Pancreas (tissue), 10 donors: ENCODE results near the gene PPIL3. TPM values are rescaled to one million over a fixed set of nuclear protein-coding genes. Genes with fewer than 3 reads are reported as not detected.

Experiments used
- ATAC-seq, 4 donors: fragments of 200-7000 bp; cut with Tn5 transposase; one replicate each; pipeline versions ENCODE4 v1.8.0 to v1.9.1; 2020; ENCODE audit warnings: mild to moderate bottlenecking in 4 of 4, moderate library complexity in 4 of 4
- DNase-seq, 6 donors: peaks; one replicate each; pipeline ENCODE4 v3.0.0-alpha.2; 2020
- FAIRE-seq: peaks from 2 replicates; lab custom pipeline; 2012; peaks lifted over from hg19 to GRCh38; lab: Jason Lieb, UNC
- H3K27ac ChIP-seq, 4 donors: fragments of 200-600 bp; sonication (generic); 1 replicate in 3 of 4; 2 replicates in 1 of 4; pipeline versions ENCODE4 v1.5.0 to v1.8.0; 2020
- H3K27me3 ChIP-seq, 4 donors: fragments of 200-600 bp; one replicate each; pipeline ENCODE4 v1.8.0; 2021
- H3K36me3 ChIP-seq, 3 donors: fragments of 200-600 bp; sonication (generic) in 1 of 3; one replicate each; pipeline versions ENCODE4 v1.5.0 to v1.8.0; 2020 to 2021
- H3K4me1 ChIP-seq, 3 donors: fragments of 200-600 bp; one replicate each; pipeline ENCODE4 v1.8.0; 2021
- H3K4me3 ChIP-seq, 4 donors: fragments of 200-600 bp; sonication (generic) in 2 of 4; one replicate each; pipeline versions ENCODE4 v1.5.0 to v1.8.0; 2020 to 2021
- H3K9me3 ChIP-seq, 4 donors: fragments of 200-600 bp; one replicate each; pipeline ENCODE4 v1.8.0; 2021
- WGBS, 2 donors: extraction: QIAGEN DNeasy Blood & Tissue Kit; methylation state at CpG; one replicate each; pipeline ENCODE4 v1.1.7; 2013; 5-methylcytosine and 5-hydroxymethylcytosine counted together
- intact Hi-C, 3 donors: fragments of 100-400 bp; cut with DNase I; formaldehyde crosslinking; loops; one replicate each; pipeline versions ENCODE4 v1.11.1 to v1.14.2; 2022
- polyA plus RNA-seq, 2 donors: library from polyadenylated mRNA; stranded (reverse); fragments of 200-250 nt; gene quantifications; one replicate each; pipeline ENCODE4 v1.2.3, GENCODE V29; 2013
- total RNA-seq, 6 donors: library from RNA; stranded (reverse); fragmentation: NEBNext Ultra II Directional in 4 of 6; extraction: Animal tissue kit (Norgen Biotek cat#: 25700) in 4 of 6; gene quantifications; one replicate each; pipeline versions ENCODE4 v1.2.1 to v1.2.4, GENCODE V29; 2021 to 2023
- TF ChIP-seq, protein P1 (sequence below), 4 donors: fragments of 200-600 bp; sonication (generic) in 3 of 4; IDR thresholded peaks; one replicate each; pipeline versions ENCODE4 v1.5.0 to v1.8.0; 2021; ENCODE audit warnings: antibody characterized with exemption in 4 of 4
- donor health status: healthy with polysubstance abuse.
- donor health status: DM: no; HTN: no; CAD: no; lungs with moderate emphysema.
- donor health status: DM: no; HTN: no; CAD: no.
- donor health status: control.
- donor health status: control.
- donor health status: Bipolar disorder and iron deficiency.
- donor health status: DM: yes; HTN: yes; CAD: no.
- donor health status: DM: no; HTN: no; CAD: no.
- donor health status: DM: no; HTN: no; CAD: no.
- donor health status: DM: yes; HTN: yes; CAD: no.

The PPIL3 gene
- total and polyA plus RNA-seq, 8 donors = 7.2 to 21.8 (median 11.8) TPM

DNA sequence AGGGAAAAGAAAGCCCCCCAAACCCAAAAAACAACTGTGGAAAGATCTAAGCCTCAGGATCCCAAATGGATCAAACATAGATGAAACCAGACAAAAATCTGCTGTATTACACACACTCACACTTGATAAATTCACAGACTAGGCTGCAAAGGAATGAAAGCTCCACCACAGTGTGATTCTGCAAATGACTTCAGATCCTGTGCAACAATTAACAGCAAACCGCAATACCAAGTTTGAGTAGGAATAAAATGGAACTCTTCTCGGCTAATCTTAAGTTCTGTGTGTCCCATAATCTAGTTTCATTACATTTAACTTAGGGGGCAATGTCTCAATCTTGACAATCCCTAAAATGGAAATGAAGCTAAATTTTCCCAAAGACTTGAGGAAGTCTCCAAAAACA lies 36.3 kb downstream of the PPIL3 start:
- WGBS, 2 donors = 94 to 98% methylated on average over 2 of the region's 2 CpGs
- H3K27ac ChIP-seq = no peak overlapping the region
- no peaks in the 10 kb centered on the region for H3K9me3 ChIP-seq
- no peaks in the 10 kb centered on the region for H3K4me1 ChIP-seq
- ATAC-seq (no peak), FAIRE-seq (no peak), DNase-seq (no peak)
- H3K36me3 ChIP-seq = peaks cover 5 to 68% (median 59%) of the 10 kb centered on the region in 3 donors
- H3K27me3 ChIP-seq = no peaks in the 10 kb centered on the region
- no peak overlapping the region for H3K4me3 ChIP-seq
- intact Hi-C loops = no loop called here
- TF ChIP-seq, protein P1, sequence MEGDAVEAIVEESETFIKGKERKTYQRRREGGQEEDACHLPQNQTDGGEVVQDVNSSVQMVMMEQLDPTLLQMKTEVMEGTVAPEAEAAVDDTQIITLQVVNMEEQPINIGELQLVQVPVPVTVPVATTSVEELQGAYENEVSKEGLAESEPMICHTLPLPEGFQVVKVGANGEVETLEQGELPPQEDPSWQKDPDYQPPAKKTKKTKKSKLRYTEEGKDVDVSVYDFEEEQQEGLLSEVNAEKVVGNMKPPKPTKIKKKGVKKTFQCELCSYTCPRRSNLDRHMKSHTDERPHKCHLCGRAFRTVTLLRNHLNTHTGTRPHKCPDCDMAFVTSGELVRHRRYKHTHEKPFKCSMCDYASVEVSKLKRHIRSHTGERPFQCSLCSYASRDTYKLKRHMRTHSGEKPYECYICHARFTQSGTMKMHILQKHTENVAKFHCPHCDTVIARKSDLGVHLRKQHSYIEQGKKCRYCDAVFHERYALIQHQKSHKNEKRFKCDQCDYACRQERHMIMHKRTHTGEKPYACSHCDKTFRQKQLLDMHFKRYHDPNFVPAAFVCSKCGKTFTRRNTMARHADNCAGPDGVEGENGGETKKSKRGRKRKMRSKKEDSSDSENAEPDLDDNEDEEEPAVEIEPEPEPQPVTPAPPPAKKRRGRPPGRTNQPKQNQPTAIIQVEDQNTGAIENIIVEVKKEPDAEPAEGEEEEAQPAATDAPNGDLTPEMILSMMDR (IDR thresholded peaks at IDR 0.05) = no peak

DNA sequence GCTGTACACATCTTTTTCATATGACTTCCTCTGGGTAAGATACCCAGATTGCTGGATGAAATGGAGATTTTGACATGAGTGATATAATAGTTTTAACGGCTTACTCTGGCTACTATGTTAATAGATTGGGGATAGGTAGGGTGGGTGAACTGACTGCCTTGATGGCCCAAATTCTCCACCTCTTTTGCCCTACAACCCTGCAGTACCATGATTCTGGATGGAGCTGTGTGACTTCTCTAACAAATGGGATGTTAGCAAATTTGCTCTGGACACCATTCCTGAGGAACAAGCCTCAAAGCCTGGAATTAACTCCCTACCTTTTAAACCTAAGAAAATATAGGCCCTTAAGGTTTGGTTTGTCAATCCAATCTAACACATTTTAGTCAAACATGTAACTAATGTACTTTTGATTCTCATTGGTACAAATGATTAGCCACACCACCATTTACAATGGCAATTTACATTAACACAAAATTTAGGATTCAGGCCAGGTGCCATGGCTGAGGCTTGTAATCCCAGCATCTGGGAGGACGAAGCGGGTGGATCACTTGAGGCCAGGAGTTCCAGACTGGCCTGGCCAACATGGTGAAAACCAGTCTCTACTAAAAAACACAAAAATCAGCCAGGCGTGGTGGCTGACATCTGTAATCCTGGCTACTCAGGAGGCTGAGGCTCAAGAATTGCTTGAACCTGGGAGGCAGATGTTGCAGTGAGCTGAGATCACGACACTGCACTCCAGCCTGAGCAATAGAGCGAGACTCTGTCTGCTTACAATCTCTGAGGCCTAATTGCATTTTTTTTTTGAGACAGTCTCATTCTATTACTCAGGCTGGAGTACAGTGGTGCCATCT lies 37.3 kb downstream of the PPIL3 start:
- intact Hi-C loops = no loop called here
- no peaks in the 10 kb centered on the region for H3K9me3 ChIP-seq
- H3K4me3 ChIP-seq = no peak overlapping the region
- 95 to 98% methylated on average over 6 of the region's 6 CpGs for WGBS, 2 donors
- H3K27me3 ChIP-seq = no peaks in the 10 kb centered on the region
- TF ChIP-seq, protein P1 (IDR thresholded peaks at IDR 0.05) = no peak
- peak in 1 of 4 donors; percentile 3 for ATAC-seq
- H3K27ac ChIP-seq = no peak overlapping the region
- peaks cover 5 to 58% (median 49%) of the 10 kb centered on the region in 3 donors for H3K36me3 ChIP-seq
- FAIRE-seq = no peak
- no peak for DNase-seq
- no peaks in the 10 kb centered on the region for H3K4me1 ChIP-seq

DNA sequence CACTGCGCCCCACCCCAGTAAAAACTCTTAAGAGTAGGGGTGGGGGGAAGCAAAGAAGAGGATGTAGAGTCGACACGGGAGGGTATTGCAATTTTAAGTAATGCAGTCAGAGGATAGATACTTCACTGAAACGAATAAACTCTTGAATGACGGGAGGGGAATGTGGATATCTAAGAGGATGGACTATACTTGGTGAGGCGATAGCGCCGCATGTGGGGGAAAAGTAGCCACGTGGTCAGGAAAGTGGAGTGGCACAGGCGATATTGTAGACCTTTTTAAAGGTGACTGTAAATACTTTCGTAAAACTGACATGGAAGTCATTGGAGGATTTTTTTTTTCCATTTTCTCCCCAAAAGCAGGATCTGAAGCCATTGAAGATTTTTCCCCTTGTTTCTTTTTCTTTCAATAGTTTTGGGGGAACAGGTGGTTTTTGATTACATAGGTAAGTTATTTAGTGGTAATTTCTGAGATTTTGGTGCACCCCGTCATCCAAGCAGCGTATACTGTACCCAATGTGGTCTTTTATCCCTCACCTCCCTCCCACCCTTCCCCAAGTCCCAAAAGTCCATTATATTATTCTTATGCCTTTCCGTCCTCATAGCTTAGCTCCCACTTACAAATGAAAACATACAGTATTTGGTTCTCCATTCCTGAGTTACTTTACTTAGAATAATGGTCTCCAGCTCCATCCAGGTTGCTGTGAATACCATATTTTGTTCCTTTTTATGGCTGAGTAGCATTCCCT lies 38.2 kb downstream of the PPIL3 start:
- H3K27ac ChIP-seq = no peak overlapping the region
- H3K4me1 ChIP-seq = no peaks in the 10 kb centered on the region
- H3K4me3 ChIP-seq = no peak overlapping the region
- DNase-seq (no peak), ATAC-seq (peak in 1 of 4 donors; percentile 16), FAIRE-seq (no peak)
- 85 to 90% methylated on average over 14 of the region's 14 CpGs for WGBS, 2 donors
- no peaks in the 10 kb centered on the region for H3K27me3 ChIP-seq
- intact Hi-C loops = no loop called here
- H3K36me3 ChIP-seq = peaks cover 5 to 49% (median 41%) of the 10 kb centered on the region in 3 donors
- TF ChIP-seq, protein P1 (IDR thresholded peaks at IDR 0.05) = no peak
- no peaks in the 10 kb centered on the region for H3K9me3 ChIP-seq

GRCh38 chr2:200847939-200848338 lies 40.9 kb downstream of the PPIL3 start:
- Histone ChIP-seq H3K4me3 (no peak overlapping the region), H3K27ac (no peak overlapping the region), H3K27me3 (no peaks in the 10 kb centered on the region), H3K9me3 (no peaks in the 10 kb centered on the region), H3K4me1 (no peaks in the 10 kb centered on the region), H3K36me3 (peaks cover under 1 to 21% (median 16%) of the 10 kb centered on the region in 3 donors)
- intact Hi-C loops = no loop called here
- FAIRE-seq (no peak), DNase-seq (no peak), ATAC-seq (no peak)
- WGBS, 2 donors = 73 to 90% methylated on average over 4 of the region's 4 CpGs
- TF ChIP-seq, protein P1 (IDR thresholded peaks at IDR 0.05) = no peak
